Activated T-cell treated with anti-CD3 and anti-CD28 coated beads for 48 hours (primary cell): ENCODE measurements around the gene CACNG7.

ENCODE experiments used
- DNase-seq: peaks from one replicate; pipeline ENCODE4 v3.0.0-alpha.2; 2020; ENCODE audit warnings: low read depth

The CACNG7 gene

GRCh38 chr19:53953383-53953782, 44.3 kb downstream of the CACNG7 start:
- no peak for DNase-seq

- DNase-seq, result no peak
Observed at GRCh38 chr19:53957448-53958167, 48.5 kb downstream of the CACNG7 start.

- no peak for DNase-seq
Observed at GRCh38 chr19:53958168-53958571, 49.1 kb downstream of the CACNG7 start.

DNA sequence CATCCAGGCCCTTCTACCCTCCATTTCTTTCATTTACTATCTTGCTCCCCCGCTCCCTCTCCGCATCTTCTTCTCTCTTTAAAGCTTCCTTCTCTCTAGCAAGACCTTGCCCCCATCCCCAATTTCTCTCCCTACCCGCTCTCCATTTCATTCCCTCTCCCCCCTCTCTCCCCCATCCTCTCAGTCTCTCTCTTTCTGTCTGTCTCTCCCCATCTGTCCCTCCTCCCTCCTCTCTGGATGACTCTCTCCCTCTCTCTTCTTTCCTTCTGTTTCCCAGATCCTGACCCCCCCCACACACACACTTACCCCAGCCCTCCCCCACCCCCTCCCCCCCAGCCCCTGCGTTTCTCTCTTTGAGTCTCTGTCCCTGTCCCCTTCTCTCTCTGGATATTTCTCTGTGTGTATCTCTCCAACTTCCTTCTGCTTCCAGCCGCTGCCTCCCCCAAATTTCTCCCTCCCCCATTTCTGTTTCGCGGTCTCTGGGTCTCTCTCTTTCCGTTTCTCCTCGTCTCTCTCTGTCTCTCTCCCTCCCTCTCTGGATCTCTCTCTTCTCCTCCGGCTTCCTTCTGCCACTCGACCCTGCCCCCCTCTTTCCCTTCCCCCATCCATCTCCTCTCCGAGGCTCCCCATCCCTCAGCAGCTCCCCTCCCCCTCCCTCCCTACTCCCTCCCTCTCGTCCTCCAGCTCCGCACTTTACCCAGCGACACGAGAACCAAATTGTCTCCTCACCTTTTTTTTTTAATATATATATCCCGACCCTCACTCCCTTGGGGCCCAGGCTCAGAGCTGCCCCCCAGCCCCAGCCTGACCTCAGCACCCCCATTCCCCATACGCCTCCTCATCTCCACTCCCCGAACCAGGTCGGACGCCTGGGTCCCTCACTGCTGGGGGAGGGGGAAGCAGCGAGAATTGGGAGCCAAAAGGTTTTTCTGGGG, 50.0 kb downstream of the CACNG7 start:
- DNase-seq, result no peak

DNA sequence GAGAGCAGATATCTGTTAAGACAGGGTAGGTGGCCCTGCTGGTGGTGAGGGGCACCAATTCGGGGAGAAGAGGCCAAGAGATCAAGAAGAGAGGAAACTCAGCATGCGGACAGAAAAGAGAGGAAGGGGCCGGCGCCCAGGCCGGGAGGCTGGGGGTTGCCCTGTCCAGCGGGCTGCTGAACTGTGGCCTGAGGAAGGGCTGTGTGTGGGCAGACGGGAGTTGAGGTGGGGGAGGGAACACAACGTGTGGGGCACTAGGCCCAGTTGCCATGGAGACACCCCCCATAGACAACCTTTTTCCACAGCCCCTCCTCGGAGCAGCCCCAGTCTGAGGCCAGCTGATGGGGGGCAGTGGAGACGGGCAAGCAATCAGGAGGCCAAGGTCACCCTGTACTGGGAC, 51.1 kb downstream of the CACNG7 start:
- DNase-seq, result no peak

- no peak for DNase-seq
Observed at GRCh38 chr19:53960886-53961285, 51.8 kb downstream of the CACNG7 start.

DNA sequence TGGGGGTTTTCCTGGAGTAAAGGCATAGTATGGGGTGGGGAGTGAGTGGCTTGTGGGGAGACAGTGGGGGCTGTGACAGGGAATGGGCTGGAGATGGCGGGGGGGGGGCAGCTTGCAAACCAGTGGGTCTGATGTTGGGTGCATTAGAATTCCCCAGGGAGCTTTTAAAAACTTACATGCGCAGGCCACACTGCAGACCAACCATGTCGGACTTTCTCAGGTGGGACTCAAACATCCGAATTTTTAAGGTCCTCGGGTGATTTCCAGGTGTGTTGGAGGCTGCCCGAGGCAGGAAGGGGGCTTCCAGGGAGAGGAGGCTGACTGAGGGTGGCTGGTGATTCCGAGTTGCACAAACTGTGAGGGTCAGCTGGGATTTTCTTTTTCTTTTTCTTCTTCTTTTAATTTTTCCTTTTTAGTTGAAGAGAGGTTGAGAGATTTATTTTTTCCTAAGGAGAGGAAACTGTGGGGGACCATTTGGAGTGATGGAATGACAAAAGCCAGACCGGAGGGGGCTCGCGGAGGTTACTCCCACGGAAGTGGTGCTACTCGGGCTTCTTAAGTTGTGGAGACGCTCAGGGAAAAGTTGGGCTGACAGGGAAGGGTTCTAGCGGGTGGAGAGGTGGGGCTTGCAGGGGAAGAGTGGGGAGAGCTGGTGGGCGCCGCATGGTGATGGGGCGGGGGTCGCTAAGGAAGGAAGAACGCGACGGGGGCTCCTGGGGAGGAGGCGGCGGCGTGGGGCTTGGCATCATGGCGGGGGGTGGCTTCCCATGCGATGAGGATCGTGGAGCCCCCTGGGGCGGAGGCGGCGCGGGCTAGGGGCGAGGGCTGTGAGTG, 52.7 kb downstream of the CACNG7 start:
- no peak for DNase-seq

DNA sequence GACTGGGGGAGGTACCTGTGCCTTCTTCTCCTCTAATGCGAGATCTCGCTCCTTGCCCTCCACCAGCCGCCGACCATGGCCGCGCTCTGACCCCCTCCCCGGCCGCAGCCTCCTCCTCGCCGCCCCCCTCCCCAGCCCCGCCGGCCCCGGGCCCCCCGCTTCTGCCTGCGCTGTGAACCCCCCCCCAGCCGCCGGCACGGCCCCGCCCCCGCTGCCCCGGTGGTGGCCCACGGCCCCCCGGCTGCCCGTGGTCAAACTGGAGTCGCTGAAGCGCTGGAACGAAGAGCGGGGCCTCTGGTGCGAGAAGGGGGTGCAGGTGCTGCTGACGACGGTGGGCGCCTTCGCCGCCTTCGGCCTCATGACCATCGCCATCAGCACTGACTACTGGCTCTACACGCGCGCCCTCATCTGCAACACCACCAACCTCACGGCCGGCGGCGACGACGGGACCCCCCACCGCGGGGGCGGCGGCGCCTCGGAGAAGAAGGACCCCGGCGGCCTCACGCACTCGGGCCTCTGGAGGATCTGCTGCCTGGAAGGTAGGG, 53.9 kb downstream of the CACNG7 start, which contains the start of gene CACNG8:
TSS of gene CACNG8 (plus strand) at position 51 of the 545 bp plus-strand sequence.
- no peak for DNase-seq

GRCh38 chr19:53965091-53965490, 56.0 kb downstream of the CACNG7 start:
- no peak for DNase-seq

GRCh38 chr19:53966931-53967330, 57.9 kb downstream of the CACNG7 start:
- DNase-seq, result no peak

GRCh38 chr19:53969366-53969765, 60.3 kb downstream of the CACNG7 start:
- DNase-seq, result no peak

- DNase-seq, result no peak
Observed at GRCh38 chr19:53971673-53972072, 62.6 kb downstream of the CACNG7 start.

GRCh38 chr19:53977429-53977990, 68.4 kb downstream of the CACNG7 start:
- DNase-seq, result peak; percentile 29

DNA sequence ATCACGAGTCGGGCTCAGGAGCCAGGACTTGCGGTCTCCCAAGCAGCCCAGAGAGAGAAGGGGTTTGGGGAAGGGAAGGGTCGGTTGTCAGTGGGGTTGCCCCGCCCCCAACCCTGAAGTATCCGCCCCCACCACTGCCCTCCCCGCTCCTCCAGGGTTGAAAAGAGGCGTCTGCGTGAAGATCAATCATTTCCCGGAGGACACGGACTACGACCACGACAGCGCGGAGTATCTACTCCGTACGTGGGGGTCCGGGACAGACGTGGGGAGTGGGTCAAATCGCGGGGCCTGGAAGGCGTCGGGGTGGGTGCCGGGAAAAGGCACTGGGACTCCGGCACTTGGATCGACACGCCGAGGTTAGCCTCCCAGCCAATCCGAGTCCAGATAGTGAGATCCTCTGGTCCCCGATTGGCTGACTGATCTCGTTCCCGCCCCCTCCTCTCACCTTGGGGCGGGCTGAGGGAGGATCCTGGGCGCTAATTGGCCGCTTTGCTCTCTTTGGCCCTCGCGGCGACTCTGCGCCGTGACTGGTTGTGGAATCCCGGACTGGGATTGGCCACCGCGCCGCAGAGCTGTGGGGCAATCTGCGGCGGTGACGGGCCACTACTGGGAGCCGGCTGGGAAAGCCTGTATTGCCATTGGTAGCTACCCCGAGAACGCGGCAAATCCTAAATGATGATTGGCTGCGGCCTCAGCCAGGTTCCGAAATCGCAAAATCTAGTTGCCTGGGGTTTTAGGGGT, 69.1 kb downstream of the CACNG7 start:
- peak; percentile 47 for DNase-seq

- DNase-seq, result no peak
Observed at GRCh38 chr19:53978975-53979801, 70.1 kb downstream of the CACNG7 start.

- DNase-seq, result no peak
Observed at GRCh38 chr19:53980539-53981375, 71.7 kb downstream of the CACNG7 start.

GRCh38 chr19:53981376-53981951, 72.4 kb downstream of the CACNG7 start:
- DNase-seq, result no peak

DNA sequence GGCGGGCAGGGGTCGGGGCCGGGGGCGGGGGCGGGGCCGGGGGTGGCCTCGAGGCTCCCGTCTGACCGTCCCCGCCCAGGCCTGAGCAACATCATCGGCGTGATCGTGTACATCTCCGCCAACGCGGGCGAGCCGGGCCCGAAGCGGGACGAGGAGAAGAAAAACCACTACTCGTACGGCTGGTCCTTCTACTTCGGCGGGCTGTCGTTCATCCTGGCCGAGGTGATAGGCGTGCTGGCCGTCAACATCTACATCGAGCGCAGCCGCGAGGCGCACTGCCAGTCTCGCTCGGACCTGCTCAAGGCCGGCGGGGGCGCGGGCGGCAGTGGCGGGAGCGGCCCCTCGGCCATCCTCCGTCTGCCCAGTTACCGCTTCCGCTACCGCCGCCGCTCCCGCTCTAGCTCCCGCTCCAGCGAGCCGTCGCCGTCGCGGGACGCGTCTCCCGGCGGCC, 72.9 kb downstream of the CACNG7 start:
- DNase-seq, result no peak

GRCh38 chr19:53982611-53983010, 73.5 kb downstream of the CACNG7 start:
- DNase-seq, result no peak
